HEK293 (cell line): ENCODE results near the gene OR10A3.

Source experiments
- CTCF ChIA-PET: fragments of 350-600 bp; formaldehyde crosslinking; extraction: SDS; loops from one replicate; lab custom pipeline; 2021; ENCODE audit warnings: antibody characterized with exemption; lab: Yijun Ruan, JAX
- POLR2A ChIA-PET: fragments of 300-600 bp; formaldehyde crosslinking; extraction: SDS; loops from one replicate; lab custom pipeline; 2020; ENCODE audit warnings: antibody characterized with exemption, inconsistent platforms; lab: Yijun Ruan, JAX
- H3K27ac ChIP-seq: fragments of 200-500 bp; sonication (Bioruptor generic); 2 replicates; pipeline ENCODE4 v1.5.1; 2014; ENCODE audit warnings: low read depth, low read length, control low read depth, inconsistent platforms; ENCODE audit errors: extremely low read depth
- H3K36me3 ChIP-seq, 2 experiments: fragments of 200-500 bp in 1 of 2; sonication (Bioruptor generic) in 1 of 2; 1 replicate in 1 of 2; 2 replicates in 1 of 2; pipeline ENCODE4 v1.5.1; 2014 to 2017; ENCODE audit warnings: inconsistent platforms in 2 of 2, low read length in 2 of 2; ENCODE audit not compliant: control insufficient read depth in 2 of 2, insufficient read depth in 1 of 2
- H3K4me1 ChIP-seq: fragments of 200-500 bp; sonication (Bioruptor generic); 2 replicates; pipeline ENCODE4 v1.5.1; 2014; ENCODE audit warnings: mild to moderate bottlenecking, low read length, inconsistent platforms; ENCODE audit not compliant: control insufficient read depth, insufficient read depth
- H3K4me3 ChIP-seq: 2 replicates; pipeline ENCODE4 v1.5.1; 2011; ENCODE audit warnings: low read depth, mild to moderate bottlenecking, control low read depth, low read length, moderate library complexity
- H3K9me3 ChIP-seq: fragments of 200-500 bp; sonication (Bioruptor generic); 2 replicates; pipeline ENCODE4 v1.5.1; 2014; ENCODE audit warnings: low read depth, low read length, inconsistent platforms; ENCODE audit not compliant: control insufficient read depth, insufficient read depth
- GLI2 ChIP-seq: fragments of 450-650 bp; formaldehyde crosslinking; IDR thresholded peaks from 2 replicates; pipeline ENCODE4; 2017; ENCODE audit warnings: missing biosample characterization, missing genetic modification characterization, low read depth, borderline replicate concordance
- ZFP37 ChIP-seq: fragments of 450-650 bp; formaldehyde crosslinking; IDR thresholded peaks from 2 replicates; pipeline ENCODE4 v1.5.1; 2016; ENCODE audit warnings: missing biosample characterization, missing genetic modification characterization
- ZNF157 ChIP-seq: fragments of 450-650 bp; formaldehyde crosslinking; IDR thresholded peaks from 2 replicates; pipeline ENCODE4 v1.5.1; 2016; ENCODE audit warnings: missing biosample characterization, missing genetic modification characterization
- ZNF19 ChIP-seq: fragments of 450-650 bp; formaldehyde crosslinking; IDR thresholded peaks from 2 replicates; pipeline ENCODE4; 2016; ENCODE audit warnings: missing biosample characterization, missing genetic modification characterization, low read depth
- ZNF221 ChIP-seq: fragments of 450-650 bp; formaldehyde crosslinking; IDR thresholded peaks from 2 replicates; pipeline ENCODE4 v1.5.1; 2017; ENCODE audit warnings: missing biosample characterization, missing genetic modification characterization, borderline replicate concordance
- ZNF223 ChIP-seq: fragments of 450-650 bp; formaldehyde crosslinking; IDR thresholded peaks from 2 replicates; pipeline ENCODE4 v1.5.1; 2016; ENCODE audit warnings: missing biosample characterization, missing genetic modification characterization
- ZNF426 ChIP-seq: fragments of 450-650 bp; formaldehyde crosslinking; IDR thresholded peaks from 2 replicates; pipeline ENCODE4 v1.5.1; 2017; ENCODE audit warnings: missing biosample characterization, missing genetic modification characterization, mild to moderate bottlenecking, inconsistent platforms, moderate library complexity
- ZNF664 ChIP-seq: fragments of 450-650 bp; formaldehyde crosslinking; IDR thresholded peaks from 2 replicates; pipeline ENCODE4 v1.5.1; 2016; ENCODE audit warnings: missing biosample characterization, missing genetic modification characterization
- TF ChIP-seq, protein P1 (sequence below): fragments of 450-650 bp; formaldehyde crosslinking; IDR thresholded peaks from 2 replicates; pipeline ENCODE4 v1.5.1; 2017; ENCODE audit warnings: missing biosample characterization, missing genetic modification characterization
- TF ChIP-seq, protein P2 (sequence below): fragments of 450-650 bp; formaldehyde crosslinking; IDR thresholded peaks from 2 replicates; pipeline ENCODE4 v1.5.1; 2016; ENCODE audit warnings: missing biosample characterization, missing genetic modification characterization
- TF ChIP-seq, protein P3 (sequence below): fragments of 450-650 bp; formaldehyde crosslinking; IDR thresholded peaks from 2 replicates; pipeline ENCODE4 v1.5.1; 2016; ENCODE audit warnings: missing biosample characterization, missing genetic modification characterization
- TF ChIP-seq, protein P4 (sequence below): fragments of 450-650 bp; formaldehyde crosslinking; IDR thresholded peaks from 2 replicates; pipeline ENCODE4 v1.5.1; 2016; ENCODE audit warnings: missing biosample characterization, missing genetic modification characterization, borderline replicate concordance
- TF ChIP-seq, protein P5 (sequence below): fragments of 450-650 bp; IDR thresholded peaks from 2 replicates; pipeline ENCODE4 v1.5.1; 2018; ENCODE audit warnings: missing biosample characterization, mild to moderate bottlenecking, missing genetic modification characterization
- TF ChIP-seq, protein P6 (sequence below): fragments of 450-650 bp; IDR thresholded peaks from 2 replicates; pipeline ENCODE4 v1.5.1; 2018; ENCODE audit warnings: missing biosample characterization, missing genetic modification characterization
- TF ChIP-seq, protein P7 (sequence below): fragments of 450-650 bp; formaldehyde crosslinking; IDR thresholded peaks from 2 replicates; pipeline ENCODE4 v1.5.1; 2016; ENCODE audit warnings: missing biosample characterization, missing genetic modification characterization

Gene OR10A3

DNA sequence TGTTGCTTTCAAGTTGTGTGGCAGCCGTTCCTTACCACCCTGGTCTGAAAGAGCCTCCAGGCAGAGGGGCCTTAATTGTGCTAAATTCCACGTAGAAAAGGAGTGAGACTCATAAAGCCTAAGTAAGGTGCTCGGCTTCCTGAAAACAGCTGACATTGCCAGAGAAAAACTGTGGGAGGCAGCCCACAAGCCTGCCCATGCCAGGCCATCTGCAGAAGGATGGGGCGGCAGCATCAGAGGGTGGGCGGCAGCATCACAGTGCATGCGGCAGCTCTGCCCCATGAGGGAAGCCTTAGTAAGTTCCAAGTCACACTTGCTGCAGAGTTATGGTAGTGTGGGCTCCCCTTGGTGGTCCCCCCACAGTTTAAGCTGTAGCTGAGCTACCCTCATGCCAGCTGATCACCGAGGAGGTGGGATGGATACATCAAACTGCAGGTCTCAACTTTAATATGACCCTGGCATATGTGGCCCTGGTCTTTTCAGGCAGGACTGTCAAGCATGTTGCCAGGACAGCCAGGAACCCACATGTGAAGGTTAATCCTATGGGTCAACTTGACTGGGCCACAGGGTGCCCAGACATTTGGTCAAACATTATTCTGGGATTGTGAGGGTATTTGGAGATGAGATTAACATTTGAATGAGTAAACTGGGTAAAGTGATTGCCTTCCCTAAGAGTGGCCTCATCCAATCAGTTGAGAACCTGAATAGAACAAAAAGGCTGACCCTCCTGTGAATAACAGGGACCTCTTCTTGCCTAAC lies 42.5 kb upstream of the OR10A3 start (continued):
- TF ChIP-seq, protein P1, sequence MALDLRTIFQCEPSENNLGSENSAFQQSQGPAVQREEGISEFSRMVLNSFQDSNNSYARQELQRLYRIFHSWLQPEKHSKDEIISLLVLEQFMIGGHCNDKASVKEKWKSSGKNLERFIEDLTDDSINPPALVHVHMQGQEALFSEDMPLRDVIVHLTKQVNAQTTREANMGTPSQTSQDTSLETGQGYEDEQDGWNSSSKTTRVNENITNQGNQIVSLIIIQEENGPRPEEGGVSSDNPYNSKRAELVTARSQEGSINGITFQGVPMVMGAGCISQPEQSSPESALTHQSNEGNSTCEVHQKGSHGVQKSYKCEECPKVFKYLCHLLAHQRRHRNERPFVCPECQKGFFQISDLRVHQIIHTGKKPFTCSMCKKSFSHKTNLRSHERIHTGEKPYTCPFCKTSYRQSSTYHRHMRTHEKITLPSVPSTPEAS: no peak
- TF ChIP-seq, protein P2, sequence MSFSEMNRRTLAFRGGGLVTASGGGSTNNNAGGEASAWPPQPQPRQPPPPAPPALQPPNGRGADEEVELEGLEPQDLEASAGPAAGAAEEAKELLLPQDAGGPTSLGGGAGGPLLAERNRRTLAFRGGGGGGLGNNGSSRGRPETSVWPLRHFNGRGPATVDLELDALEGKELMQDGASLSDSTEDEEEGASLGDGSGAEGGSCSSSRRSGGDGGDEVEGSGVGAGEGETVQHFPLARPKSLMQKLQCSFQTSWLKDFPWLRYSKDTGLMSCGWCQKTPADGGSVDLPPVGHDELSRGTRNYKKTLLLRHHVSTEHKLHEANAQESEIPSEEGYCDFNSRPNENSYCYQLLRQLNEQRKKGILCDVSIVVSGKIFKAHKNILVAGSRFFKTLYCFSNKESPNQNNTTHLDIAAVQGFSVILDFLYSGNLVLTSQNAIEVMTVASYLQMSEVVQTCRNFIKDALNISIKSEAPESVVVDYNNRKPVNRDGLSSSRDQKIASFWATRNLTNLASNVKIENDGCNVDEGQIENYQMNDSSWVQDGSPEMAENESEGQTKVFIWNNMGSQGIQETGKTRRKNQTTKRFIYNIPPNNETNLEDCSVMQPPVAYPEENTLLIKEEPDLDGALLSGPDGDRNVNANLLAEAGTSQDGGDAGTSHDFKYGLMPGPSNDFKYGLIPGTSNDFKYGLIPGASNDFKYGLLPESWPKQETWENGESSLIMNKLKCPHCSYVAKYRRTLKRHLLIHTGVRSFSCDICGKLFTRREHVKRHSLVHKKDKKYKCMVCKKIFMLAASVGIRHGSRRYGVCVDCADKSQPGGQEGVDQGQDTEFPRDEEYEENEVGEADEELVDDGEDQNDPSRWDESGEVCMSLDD (tag by site-specific recombination): no peak
- TF ChIP-seq ZFP37 (tag by site-specific recombination): no peak

DNA sequence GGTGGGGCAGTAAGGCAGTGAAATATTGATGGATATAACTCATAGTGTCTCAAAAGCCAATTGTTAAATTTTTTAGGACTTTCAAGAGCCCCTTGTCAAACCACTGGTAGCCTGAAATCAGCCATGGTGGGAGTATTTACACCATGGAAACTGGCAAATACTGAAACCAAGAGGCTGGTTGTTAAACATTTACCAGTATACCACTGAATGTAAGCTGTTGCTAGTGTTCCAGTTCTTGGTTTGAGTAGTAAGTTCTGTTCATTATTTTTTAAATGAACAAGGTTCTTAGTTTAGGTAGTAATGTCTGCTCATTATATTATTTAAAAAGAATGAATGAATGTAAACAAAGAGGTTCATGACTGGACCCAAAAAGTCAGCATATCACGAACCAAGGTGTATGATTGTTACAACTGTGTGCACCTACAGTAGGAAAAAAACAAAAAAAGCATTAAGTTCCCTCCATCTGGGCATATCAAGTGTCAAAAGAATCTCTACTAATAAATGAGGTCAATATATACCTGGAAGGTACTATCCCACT lies 41.1 kb upstream of the OR10A3 start:
- ChIA-PET POLR2A (no interaction called here), CTCF (interaction anchor here (0.6 to 5.7 kb wide), 2 partner anchors 90 to 1507 kb away, joined by 4 to 85 read pairs; no protein-coding TSS in a partner anchor)
- Histone ChIP-seq H3K36me3 (no peaks in the 10 kb centered on the region), H3K27ac (no peak overlapping the region), H3K9me3 (no peaks in the 10 kb centered on the region), H3K4me3 (no peak overlapping the region), H3K4me1 (no peaks in the 10 kb centered on the region)
- TF ChIP-seq, protein P3, sequence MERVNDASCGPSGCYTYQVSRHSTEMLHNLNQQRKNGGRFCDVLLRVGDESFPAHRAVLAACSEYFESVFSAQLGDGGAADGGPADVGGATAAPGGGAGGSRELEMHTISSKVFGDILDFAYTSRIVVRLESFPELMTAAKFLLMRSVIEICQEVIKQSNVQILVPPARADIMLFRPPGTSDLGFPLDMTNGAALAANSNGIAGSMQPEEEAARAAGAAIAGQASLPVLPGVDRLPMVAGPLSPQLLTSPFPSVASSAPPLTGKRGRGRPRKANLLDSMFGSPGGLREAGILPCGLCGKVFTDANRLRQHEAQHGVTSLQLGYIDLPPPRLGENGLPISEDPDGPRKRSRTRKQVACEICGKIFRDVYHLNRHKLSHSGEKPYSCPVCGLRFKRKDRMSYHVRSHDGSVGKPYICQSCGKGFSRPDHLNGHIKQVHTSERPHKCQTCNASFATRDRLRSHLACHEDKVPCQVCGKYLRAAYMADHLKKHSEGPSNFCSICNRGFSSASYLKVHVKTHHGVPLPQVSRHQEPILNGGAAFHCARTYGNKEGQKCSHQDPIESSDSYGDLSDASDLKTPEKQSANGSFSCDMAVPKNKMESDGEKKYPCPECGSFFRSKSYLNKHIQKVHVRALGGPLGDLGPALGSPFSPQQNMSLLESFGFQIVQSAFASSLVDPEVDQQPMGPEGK (tag by site-specific recombination): no peak
- no peak for TF ChIP-seq ZNF221 (tag by site-specific recombination)
- TF ChIP-seq, protein P4, sequence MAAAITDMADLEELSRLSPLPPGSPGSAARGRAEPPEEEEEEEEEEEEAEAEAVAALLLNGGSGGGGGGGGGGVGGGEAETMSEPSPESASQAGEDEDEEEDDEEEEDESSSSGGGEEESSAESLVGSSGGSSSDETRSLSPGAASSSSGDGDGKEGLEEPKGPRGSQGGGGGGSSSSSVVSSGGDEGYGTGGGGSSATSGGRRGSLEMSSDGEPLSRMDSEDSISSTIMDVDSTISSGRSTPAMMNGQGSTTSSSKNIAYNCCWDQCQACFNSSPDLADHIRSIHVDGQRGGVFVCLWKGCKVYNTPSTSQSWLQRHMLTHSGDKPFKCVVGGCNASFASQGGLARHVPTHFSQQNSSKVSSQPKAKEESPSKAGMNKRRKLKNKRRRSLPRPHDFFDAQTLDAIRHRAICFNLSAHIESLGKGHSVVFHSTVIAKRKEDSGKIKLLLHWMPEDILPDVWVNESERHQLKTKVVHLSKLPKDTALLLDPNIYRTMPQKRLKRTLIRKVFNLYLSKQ (tag by site-specific recombination): no peak

DNA sequence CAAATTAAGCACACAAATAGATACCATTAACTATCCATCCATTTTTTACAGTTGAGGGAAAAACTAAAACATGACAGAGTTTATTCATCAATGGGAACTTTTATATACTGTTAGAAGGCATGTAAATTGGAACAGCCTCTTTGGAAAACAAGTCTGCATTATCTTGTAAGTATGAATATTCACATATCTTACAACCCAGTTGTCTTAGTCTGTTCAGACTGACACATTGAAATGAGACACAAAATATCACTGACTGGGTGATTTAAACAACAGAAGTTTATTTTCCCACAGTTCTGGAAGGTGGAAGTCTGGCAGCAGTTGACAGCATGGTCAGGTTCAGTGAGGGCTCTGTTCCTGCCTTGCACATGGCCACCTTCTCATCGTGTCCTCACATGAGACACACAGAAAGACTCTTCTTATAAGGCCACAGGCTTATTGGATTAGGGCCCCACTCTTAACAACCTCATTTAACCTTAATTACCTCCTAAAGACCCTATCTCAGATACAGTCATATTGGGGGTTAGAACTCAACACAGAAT lies 40.2 kb upstream of the OR10A3 start:
- Histone ChIP-seq H3K9me3 (no peaks in the 10 kb centered on the region), H3K27ac (no peak overlapping the region), H3K4me1 (no peaks in the 10 kb centered on the region), H3K4me3 (no peak overlapping the region), H3K36me3 (no peaks in the 10 kb centered on the region)
- ChIA-PET CTCF (no interaction called here), POLR2A (no interaction called here)
- TF ChIP-seq ZNF664 (tag by site-specific recombination) (no peak), ZNF19 (tag by site-specific recombination) (no peak), ZNF426 (tag by site-specific recombination) (no peak), GLI2 (no peak), ZNF223 (tag by site-specific recombination) (no peak), ZNF157 (tag by site-specific recombination) (no peak)
- TF ChIP-seq, protein P5, sequence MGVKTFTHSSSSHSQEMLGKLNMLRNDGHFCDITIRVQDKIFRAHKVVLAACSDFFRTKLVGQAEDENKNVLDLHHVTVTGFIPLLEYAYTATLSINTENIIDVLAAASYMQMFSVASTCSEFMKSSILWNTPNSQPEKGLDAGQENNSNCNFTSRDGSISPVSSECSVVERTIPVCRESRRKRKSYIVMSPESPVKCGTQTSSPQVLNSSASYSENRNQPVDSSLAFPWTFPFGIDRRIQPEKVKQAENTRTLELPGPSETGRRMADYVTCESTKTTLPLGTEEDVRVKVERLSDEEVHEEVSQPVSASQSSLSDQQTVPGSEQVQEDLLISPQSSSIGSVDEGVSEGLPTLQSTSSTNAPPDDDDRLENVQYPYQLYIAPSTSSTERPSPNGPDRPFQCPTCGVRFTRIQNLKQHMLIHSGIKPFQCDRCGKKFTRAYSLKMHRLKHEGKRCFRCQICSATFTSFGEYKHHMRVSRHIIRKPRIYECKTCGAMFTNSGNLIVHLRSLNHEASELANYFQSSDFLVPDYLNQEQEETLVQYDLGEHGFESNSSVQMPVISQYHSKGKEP (tag by site-specific recombination): no peak
- TF ChIP-seq, protein P6, sequence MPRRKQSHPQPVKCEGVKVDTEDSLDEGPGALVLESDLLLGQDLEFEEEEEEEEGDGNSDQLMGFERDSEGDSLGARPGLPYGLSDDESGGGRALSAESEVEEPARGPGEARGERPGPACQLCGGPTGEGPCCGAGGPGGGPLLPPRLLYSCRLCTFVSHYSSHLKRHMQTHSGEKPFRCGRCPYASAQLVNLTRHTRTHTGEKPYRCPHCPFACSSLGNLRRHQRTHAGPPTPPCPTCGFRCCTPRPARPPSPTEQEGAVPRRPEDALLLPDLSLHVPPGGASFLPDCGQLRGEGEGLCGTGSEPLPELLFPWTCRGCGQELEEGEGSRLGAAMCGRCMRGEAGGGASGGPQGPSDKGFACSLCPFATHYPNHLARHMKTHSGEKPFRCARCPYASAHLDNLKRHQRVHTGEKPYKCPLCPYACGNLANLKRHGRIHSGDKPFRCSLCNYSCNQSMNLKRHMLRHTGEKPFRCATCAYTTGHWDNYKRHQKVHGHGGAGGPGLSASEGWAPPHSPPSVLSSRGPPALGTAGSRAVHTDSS: no peak
- TF ChIP-seq, protein P7, sequence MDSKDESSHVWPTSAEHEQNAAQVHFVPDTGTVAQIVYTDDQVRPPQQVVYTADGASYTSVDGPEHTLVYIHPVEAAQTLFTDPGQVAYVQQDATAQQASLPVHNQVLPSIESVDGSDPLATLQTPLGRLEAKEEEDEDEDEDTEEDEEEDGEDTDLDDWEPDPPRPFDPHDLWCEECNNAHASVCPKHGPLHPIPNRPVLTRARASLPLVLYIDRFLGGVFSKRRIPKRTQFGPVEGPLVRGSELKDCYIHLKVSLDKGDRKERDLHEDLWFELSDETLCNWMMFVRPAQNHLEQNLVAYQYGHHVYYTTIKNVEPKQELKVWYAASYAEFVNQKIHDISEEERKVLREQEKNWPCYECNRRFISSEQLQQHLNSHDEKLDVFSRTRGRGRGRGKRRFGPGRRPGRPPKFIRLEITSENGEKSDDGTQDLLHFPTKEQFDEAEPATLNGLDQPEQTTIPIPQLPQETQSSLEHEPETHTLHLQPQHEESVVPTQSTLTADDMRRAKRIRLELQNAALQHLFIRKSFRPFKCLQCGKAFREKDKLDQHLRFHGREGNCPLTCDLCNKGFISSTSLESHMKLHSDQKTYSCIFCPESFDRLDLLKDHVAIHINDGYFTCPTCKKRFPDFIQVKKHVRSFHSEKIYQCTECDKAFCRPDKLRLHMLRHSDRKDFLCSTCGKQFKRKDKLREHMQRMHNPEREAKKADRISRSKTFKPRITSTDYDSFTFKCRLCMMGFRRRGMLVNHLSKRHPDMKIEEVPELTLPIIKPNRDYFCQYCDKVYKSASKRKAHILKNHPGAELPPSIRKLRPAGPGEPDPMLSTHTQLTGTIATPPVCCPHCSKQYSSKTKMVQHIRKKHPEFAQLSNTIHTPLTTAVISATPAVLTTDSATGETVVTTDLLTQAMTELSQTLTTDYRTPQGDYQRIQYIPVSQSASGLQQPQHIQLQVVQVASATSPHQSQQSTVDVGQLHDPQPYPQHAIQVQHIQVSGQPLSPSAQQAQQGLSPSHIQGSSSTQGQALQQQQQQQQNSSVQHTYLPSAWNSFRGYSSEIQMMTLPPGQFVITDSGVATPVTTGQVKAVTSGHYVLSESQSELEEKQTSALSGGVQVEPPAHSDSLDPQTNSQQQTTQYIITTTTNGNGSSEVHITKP (tag by site-specific recombination): no peak
